Renal cortex interstitium (tissue), 15 donors: Measurements from ENCODE around the gene STEAP3. TPM values are rescaled to one million over a fixed set of nuclear protein-coding genes. Genes with fewer than 3 reads are reported as not detected.

Source experiments
- DNase-seq, 11 donors: peaks; one replicate each; pipeline ENCODE4 v3.0.0-alpha.2; 2013; ENCODE audit warnings: low read depth in 9 of 11, low spot score in 4 of 11; ENCODE audit errors: extremely low read depth in 1 of 11
- long read RNA-seq, 16 experiments: transcript quantifications; one replicate each; lab custom pipeline, GENCODE V29; 2026
- polyA plus RNA-seq, 3 donors: library from polyadenylated mRNA; unstranded; fragments of 120-200 nt; gene quantifications; one replicate each; pipeline ENCODE4 v1.2.1, GENCODE V29; 2013; ENCODE audit not compliant: insufficient read length in 3 of 3

The STEAP3 gene
- polyA plus RNA-seq: 1 to 10 TPM; 1.3 to 1.7 (median 1.5) TPM
- long read RNA-seq, donor 1: 0 reads
- long read RNA-seq, donor 2: 0 reads
- long read RNA-seq, donor 3: 0 reads
- long read RNA-seq, donor 4: 0 reads
- long read RNA-seq, donor 5: 0 reads
- long read RNA-seq, donor 6: 0 reads
- long read RNA-seq, donor 7: 0 reads
- long read RNA-seq, donor 8: 0 reads
- long read RNA-seq, donor 9, partial matches to known transcripts: 0 of 1 reads
- long read RNA-seq, donor 9, other reads (novel, unspliced or antisense): 0 of 1 reads
- long read RNA-seq, donor 10, full-length matches to known transcripts: 1 of 1 reads
- long read RNA-seq, donor 10, partial matches to known transcripts: 0 of 1 reads
- long read RNA-seq, donor 10, other reads (novel, unspliced or antisense): 0 of 1 reads
- long read RNA-seq, donor 11: 0 reads
- long read RNA-seq, donor 12, partial matches to known transcripts: 0 of 1 reads
- long read RNA-seq, donor 12, other reads (novel, unspliced or antisense): 0 of 1 reads
- long read RNA-seq, donor 13, full-length matches to known transcripts: 1 of 1 reads
- long read RNA-seq, donor 13, partial matches to known transcripts: 0 of 1 reads
- long read RNA-seq, donor 13, other reads (novel, unspliced or antisense): 0 of 1 reads
- long read RNA-seq, donor 14, partial matches to known transcripts: 0 of 1 reads
- long read RNA-seq, donor 14, other reads (novel, unspliced or antisense): 0 of 1 reads
- long read RNA-seq, donor 15: 0 reads
- long read RNA-seq, donor 16, partial matches to known transcripts: 0 of 2 reads
- long read RNA-seq, donor 16, other reads (novel, unspliced or antisense): 0 of 2 reads

GRCh38 chr2:119223521-119224390 lies at the start of gene STEAP3:
Gene STEAP3, plus strand, starts transcription at chr2:119223834. Its CDS starts 7,179 bp downstream, at chr2:119231013.
- peak in 6 of 11 donors; percentile 32 to 55 (median 42) for DNase-seq

GRCh38 chr2:119174216-119174992 lies 49.2 kb upstream of the STEAP3 start:
- no peak for DNase-seq

- no peak for DNase-seq
Observed at GRCh38 chr2:119174993-119175347, 48.7 kb upstream of the STEAP3 start.

- DNase-seq: no peak
Observed at GRCh38 chr2:119175517-119175916, 48.1 kb upstream of the STEAP3 start.

GRCh38 chr2:119177171-119177837 lies 46.3 kb upstream of the STEAP3 start:
- no peak for DNase-seq

GRCh38 chr2:119177838-119178190 lies 45.8 kb upstream of the STEAP3 start:
- DNase-seq: no peak

- DNase-seq: no peak
Observed at GRCh38 chr2:119178776-119179175, 44.9 kb upstream of the STEAP3 start.

- no peak for DNase-seq
Observed at GRCh38 chr2:119179202-119179601, 44.4 kb upstream of the STEAP3 start.

- no peak for DNase-seq
Observed at GRCh38 chr2:119179991-119180390, 43.6 kb upstream of the STEAP3 start.

- DNase-seq: no peak
Observed at GRCh38 chr2:119180892-119181291, 42.7 kb upstream of the STEAP3 start.

- DNase-seq: no peak
Observed at GRCh38 chr2:119181391-119181790, 42.2 kb upstream of the STEAP3 start.

- DNase-seq: no peak
Observed at GRCh38 chr2:119181791-119182445, 41.7 kb upstream of the STEAP3 start.

- DNase-seq: no peak
Observed at GRCh38 chr2:119184512-119184911, 39.1 kb upstream of the STEAP3 start.

GRCh38 chr2:119190321-119191111 lies 33.1 kb upstream of the STEAP3 start:
- DNase-seq: no peak

GRCh38 chr2:119192893-119193292 lies 30.7 kb upstream of the STEAP3 start:
- DNase-seq: no peak

GRCh38 chr2:119195001-119195400 lies 28.6 kb upstream of the STEAP3 start:
- no peak for DNase-seq

- DNase-seq: no peak
Observed at GRCh38 chr2:119195887-119196286, 27.7 kb upstream of the STEAP3 start.
